WI38 (cell line): Measurements from ENCODE around the gene LNX1.

Experiments
- H3K4me3 ChIP-seq: 2 replicates; pipeline ENCODE4 v1.5.1; 2011; ENCODE audit warnings: low read depth, mild to moderate bottlenecking, control low read depth, low read length
- CTCF ChIP-seq: IDR thresholded peaks from 2 replicates; pipeline ENCODE4 v1.5.1; 2012; ENCODE audit warnings: low read depth, mild to moderate bottlenecking, control low read depth, low read length

Gene LNX1

GRCh38 chr4:53444954-53445353 is 146.3 kb downstream of the LNX1 start:
- H3K4me3 ChIP-seq, result no peak overlapping the region
- no peak for TF ChIP-seq CTCF

DNA sequence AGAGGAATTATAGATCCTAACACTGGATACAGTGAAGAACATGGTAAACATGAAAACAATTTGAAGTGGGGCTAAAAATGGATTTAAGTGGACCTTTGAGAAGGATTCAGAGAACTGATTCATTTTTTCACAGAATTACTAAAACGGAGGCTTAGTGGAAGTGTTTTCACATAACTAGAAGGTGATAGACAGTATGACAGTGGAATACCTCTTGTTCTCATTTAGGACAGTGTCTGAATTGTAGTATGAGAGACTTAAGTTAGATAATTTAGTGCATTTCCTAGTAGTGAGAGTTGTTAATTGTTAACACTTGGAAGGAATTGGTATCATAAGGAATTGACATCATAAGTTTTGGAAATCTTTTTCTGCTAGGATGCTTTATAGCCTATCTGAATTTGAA is 149.7 kb downstream of the LNX1 start:
- H3K4me3 ChIP-seq, result no peak overlapping the region
- TF ChIP-seq CTCF, result no peak

DNA sequence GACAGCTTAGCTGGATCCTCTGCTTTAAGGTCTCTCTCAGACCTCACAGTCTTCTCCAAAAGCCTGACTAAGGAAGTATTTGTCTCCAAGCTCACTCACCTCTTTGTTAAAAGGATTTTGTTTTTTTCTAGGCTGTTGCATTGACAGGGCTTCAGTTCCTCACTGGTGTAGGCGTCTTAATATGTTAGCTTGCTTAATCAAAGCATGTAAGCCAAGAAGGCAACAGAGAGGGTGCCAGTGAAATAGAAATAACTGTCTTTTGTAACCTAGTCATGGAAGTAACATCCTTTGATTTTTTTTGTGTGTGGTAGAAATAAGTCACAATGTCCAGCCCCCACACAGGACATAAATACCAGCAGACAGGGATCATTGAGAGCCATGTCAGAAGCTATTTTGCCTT is 155.0 kb downstream of the LNX1 start:
- H3K4me3 ChIP-seq, result no peak overlapping the region
- no peak for TF ChIP-seq CTCF

DNA sequence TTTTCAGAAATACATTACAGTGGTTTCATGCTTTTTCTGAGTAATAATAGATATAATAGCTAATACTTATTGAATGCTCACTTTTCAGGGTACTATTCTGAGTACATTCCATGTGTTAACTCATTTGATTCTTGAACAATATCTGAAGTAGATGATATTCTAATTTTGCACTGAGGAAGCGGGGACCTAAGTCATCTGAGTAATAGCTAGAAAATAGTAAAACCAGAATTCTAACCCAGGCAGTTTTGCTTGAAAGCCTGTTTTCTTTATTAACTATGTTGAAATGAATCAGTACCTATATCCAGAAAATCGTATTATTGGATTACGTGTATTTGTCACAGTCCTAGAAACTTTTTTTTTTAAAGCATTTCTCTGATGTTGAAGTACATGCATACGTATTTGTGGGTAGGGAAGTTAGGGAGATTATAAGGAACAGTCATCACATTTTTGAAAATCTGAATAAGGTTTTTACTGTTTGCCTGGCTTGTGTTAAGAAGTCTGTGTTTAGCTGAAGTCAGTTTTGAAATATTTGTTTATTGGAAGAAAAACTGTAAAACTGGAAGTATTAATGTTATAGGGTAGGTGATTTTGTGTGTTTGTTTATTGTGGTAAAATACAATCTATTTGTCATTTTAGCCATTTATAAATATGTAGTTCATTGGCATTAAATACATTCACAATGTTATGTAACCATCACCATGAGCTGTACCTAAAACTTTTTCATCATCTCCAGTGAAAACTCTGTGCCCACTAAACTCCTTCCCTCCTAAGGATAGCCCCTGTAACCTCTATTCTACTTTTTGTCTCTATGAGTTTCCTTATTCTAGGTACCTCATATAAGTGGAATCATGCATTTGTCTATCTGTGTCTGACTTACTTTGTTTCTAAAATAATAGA is 158.5 kb downstream of the LNX1 start:
- TF ChIP-seq CTCF, result no peak
- no peak overlapping the region for H3K4me3 ChIP-seq

GRCh38 chr4:53431052-53431451 is 160.2 kb downstream of the LNX1 start:
- no peak for TF ChIP-seq CTCF

DNA sequence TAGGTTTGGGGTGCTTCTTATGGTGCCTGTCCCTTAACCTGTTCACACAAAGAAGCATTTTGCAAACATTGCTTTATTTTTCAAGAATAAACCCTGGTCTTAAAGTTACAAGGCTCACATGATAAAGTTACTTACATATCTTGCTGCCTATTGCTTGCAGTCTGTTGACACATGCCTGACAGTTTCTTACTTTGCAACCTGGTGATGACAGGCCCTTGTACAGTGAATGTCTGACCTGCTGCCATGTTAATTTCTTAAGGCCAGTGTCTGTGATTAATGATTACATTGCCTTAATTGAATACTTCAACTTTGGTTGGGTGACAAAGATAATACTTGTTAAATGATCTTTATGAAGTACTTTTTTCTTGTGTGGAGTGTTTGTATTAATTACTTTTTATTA is 163.9 kb downstream of the LNX1 start:
- no peak overlapping the region for H3K4me3 ChIP-seq
- no peak for TF ChIP-seq CTCF

More at GRCh38 chr4:53431052-53431451, 160.2 kb downstream of the LNX1 start:
- no peak overlapping the region for H3K4me3 ChIP-seq

GRCh38 chr4:53424280-53424679 is 167.0 kb downstream of the LNX1 start:
- H3K4me3 ChIP-seq, result no peak overlapping the region
- TF ChIP-seq CTCF, result no peak
